Thoracic aorta (tissue), 2 donors: Measurements from ENCODE around the gene RPS29. TPM values are rescaled to one million over a fixed set of nuclear protein-coding genes. Genes with fewer than 3 reads are reported as not detected.
"Not testable (repeated sequence)": the region's sequence is repeated elsewhere in the genome, so short reads cannot be mapped to it uniquely, and the experiment has no call there.

Experiments
- ATAC-seq: fragments of 150-250 bp; one replicate; pipeline ENCODE4 v1.8.0; 2017; ENCODE audit warnings: low read depth; ENCODE audit not compliant: insufficient number of reproducible peaks, low FRiP score
- DNase-seq: peaks from one replicate; pipeline ENCODE4 v3.0.0-alpha.2; 2020; ENCODE audit warnings: low spot score
- H3K27ac ChIP-seq, 2 donors: fragments of 200-600 bp; sonication (generic); 1 replicate in 1 of 2; 2 replicates in 1 of 2; pipeline ENCODE4 v1.5.1; 2016; ENCODE audit warnings: mild to moderate bottlenecking in 2 of 2, moderate library complexity in 2 of 2
- H3K27me3 ChIP-seq: fragments of 200-600 bp; sonication (generic); replicated peaks from 2 replicates; pipeline ENCODE4 v1.6.0; 2016; ENCODE audit warnings: mild to moderate bottlenecking; ENCODE audit not compliant: insufficient read depth
- H3K36me3 ChIP-seq: fragments of 200-600 bp; sonication (generic); one replicate; pipeline ENCODE4 v1.5.1; 2016
- H3K4me1 ChIP-seq, 2 donors: fragments of 200-600 bp; sonication (generic); 1 replicate in 1 of 2; 2 replicates in 1 of 2; pipeline versions ENCODE4 v1.5.1 to v1.6.0; 2016; ENCODE audit warnings: low read depth in 2 of 2, mild to moderate bottlenecking in 1 of 2; ENCODE audit not compliant: control insufficient read depth in 1 of 2
- H3K4me3 ChIP-seq: fragments of 200-600 bp; sonication (generic); 2 replicates; pipeline ENCODE4 v1.5.1; 2016; ENCODE audit warnings: mild to moderate bottlenecking
- H3K9me3 ChIP-seq: fragments of 200-600 bp; sonication (generic); 2 replicates; pipeline ENCODE4 v1.5.1; 2016
- total RNA-seq, 2 donors: library from RNA; depleted of rRNA; stranded (reverse); fragments of >200 nt; gene quantifications; one replicate each; pipeline versions ENCODE4 v1.1.0 to v1.2.3, GENCODE V29; 2016
- TF ChIP-seq, protein P1 (sequence below): fragments of 200-600 bp; sonication (generic); IDR thresholded peaks from one replicate; pipeline ENCODE4 v1.5.1; 2019; ENCODE audit warnings: antibody characterized with exemption

RPS29 gene
- total RNA-seq, 2 donors from 2014 or later: 2,433 to 4,116 TPM

DNA sequence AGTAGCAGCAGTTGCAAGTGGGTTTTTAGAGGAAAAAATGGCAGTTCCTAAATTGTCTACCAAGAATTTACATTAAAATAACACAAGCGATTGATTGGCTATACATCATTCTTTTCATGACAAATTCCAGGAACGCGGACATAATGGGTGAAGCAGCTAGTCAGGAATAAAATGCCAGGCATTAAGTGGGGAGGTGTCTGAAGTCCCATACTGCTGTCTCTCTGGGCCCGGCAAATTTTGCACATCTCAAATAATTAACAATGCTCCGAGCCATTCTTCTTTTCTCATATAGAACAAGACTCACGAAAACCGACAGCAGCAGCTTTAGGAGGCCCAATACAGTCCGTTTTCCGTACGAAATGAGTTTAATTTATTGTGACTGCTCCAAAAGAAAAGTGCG lies 33.5 kb upstream of the RPS29 start:
- Histone ChIP-seq H3K4me3 (peak overlapping the region; percentile 95), H3K27ac (peak overlapping the region; percentile 96 to 98), H3K27me3 (no peaks in the 10 kb centered on the region), H3K9me3 (no peaks in the 10 kb centered on the region), H3K4me1 (peaks cover 31 to 50% of the 10 kb centered on the region in 2 donors), H3K36me3 (peaks cover 4% of the 10 kb centered on the region)
- DNase-seq (no peak), ATAC-seq (no peak)
- TF ChIP-seq, protein P1, sequence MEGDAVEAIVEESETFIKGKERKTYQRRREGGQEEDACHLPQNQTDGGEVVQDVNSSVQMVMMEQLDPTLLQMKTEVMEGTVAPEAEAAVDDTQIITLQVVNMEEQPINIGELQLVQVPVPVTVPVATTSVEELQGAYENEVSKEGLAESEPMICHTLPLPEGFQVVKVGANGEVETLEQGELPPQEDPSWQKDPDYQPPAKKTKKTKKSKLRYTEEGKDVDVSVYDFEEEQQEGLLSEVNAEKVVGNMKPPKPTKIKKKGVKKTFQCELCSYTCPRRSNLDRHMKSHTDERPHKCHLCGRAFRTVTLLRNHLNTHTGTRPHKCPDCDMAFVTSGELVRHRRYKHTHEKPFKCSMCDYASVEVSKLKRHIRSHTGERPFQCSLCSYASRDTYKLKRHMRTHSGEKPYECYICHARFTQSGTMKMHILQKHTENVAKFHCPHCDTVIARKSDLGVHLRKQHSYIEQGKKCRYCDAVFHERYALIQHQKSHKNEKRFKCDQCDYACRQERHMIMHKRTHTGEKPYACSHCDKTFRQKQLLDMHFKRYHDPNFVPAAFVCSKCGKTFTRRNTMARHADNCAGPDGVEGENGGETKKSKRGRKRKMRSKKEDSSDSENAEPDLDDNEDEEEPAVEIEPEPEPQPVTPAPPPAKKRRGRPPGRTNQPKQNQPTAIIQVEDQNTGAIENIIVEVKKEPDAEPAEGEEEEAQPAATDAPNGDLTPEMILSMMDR: no peak

DNA sequence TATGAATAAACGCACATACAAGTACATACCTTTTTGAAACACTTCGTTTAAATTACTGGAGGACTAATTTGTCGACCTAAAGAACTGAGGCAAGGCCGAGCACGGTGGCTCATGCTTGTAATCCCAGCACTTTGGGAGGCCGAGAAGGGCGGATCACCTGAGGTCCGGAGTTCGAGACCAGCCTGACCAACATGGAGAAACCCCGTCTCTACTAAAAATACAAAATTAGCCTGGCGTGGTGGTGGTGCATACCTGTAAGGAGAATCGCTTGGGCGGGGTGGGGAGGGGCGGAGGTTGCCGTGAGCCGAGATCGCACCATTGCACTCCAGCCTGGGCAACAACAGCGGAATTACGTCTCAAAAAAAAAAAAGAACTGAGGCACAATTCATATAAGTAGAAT lies 33.1 kb upstream of the RPS29 start:
- not testable (repeated sequence) for H3K36me3 ChIP-seq, H3K9me3 ChIP-seq, H3K27me3 ChIP-seq, DNase-seq, ATAC-seq
- peaks cover 31 to 48% of the 10 kb centered on the region in 2 donors for H3K4me1 ChIP-seq
- peak overlapping the region; percentile 95 for H3K4me3 ChIP-seq
- H3K27ac ChIP-seq: peak overlapping the region in 1 of 2 donors; percentile 98

DNA sequence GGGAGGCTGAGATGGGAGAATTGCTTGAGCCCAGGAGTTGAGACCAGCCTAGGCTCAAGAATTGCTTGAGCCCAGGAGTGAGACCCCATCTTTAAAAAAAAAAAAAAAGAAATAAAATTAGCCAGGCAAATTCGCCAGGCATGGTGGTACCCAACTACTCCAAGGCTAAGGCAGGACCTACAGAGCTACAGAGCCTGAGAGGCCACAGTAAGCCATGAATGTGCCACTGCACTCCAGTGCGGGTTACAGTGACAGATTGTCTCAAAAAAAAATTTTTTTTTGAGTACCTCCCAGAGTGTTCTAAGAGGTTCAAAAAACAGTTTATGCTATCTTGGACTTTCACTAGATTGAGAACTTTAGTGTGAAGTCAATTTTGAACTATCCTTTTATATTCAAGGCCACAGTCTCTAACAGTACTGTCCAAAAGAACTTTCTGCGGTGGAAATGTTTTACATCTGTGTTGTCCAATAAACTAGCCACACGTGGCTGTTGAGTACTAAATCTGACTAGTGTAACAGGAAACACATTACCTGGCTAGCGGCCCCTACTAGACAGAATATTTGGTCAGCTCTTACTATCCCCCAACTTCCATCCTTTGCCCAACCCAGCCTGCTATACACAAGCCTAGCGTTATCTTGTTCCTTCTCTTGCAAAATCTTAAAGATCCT lies 31.8 kb upstream of the RPS29 start:
- H3K27me3 ChIP-seq: no peaks in the 10 kb centered on the region
- peaks cover 4% of the 10 kb centered on the region for H3K36me3 ChIP-seq
- H3K4me1 ChIP-seq: peaks cover 20 to 35% of the 10 kb centered on the region in 2 donors
- H3K27ac ChIP-seq: no peak overlapping the region
- ATAC-seq: no peak
- H3K4me3 ChIP-seq: no peak overlapping the region
- no peaks in the 10 kb centered on the region for H3K9me3 ChIP-seq
- TF ChIP-seq, protein P1: no peak
- DNase-seq: no peak

DNA sequence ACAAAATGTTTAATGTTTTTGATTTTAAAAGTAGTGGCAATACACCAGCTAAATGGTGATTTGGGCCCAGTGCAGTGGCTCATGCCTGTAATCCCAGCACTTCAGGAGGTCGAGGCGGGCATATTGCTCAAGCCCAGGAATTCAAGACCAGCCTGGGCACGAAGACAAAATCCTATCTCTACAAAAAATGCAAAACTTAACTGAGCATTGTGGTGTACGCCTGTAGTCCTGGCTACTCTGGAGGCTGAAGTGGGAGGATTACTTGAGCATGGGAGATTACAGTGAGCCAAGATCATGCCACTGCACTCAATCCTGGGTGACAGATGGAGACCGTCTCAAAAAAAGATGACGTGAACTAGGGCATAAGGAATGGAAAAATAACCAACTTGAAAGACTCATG lies 29.6 kb upstream of the RPS29 start:
- Histone ChIP-seq H3K4me1 (peaks cover 6 to 17% of the 10 kb centered on the region in 2 donors), H3K4me3 (no peak overlapping the region), H3K27ac (no peak overlapping the region), H3K9me3 (no peaks in the 10 kb centered on the region), H3K36me3 (peaks cover 4% of the 10 kb centered on the region), H3K27me3 (no peaks in the 10 kb centered on the region)
- TF ChIP-seq, protein P1: no peak
- DNase-seq: no peak
- ATAC-seq: no peak

DNA sequence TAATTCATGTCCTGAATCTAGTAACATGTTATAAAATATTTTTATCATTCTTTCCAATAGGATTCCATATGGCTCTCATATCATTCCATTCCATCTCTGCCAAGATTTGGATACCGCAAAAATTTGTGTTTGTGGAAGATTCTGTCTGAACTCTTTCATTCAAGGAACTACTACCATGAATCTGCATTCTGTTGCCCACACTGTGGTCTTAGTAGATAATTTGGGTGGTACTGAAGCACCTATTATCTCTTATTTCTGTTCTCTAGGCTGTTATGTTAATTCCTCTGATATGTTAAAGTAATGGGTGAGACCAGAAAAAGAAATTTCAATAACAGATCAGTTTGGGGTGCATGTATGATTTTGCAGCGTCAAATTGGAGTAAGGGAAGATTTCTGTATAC lies 28.0 kb upstream of the RPS29 start:
- Histone ChIP-seq H3K4me1 (peaks cover 4 to 11% of the 10 kb centered on the region in 2 donors), H3K36me3 (peaks cover 4% of the 10 kb centered on the region), H3K9me3 (no peaks in the 10 kb centered on the region), H3K27ac (no peak overlapping the region), H3K27me3 (no peaks in the 10 kb centered on the region), H3K4me3 (no peak overlapping the region)
- TF ChIP-seq, protein P1: no peak
- no peak for ATAC-seq
- DNase-seq: no peak

DNA sequence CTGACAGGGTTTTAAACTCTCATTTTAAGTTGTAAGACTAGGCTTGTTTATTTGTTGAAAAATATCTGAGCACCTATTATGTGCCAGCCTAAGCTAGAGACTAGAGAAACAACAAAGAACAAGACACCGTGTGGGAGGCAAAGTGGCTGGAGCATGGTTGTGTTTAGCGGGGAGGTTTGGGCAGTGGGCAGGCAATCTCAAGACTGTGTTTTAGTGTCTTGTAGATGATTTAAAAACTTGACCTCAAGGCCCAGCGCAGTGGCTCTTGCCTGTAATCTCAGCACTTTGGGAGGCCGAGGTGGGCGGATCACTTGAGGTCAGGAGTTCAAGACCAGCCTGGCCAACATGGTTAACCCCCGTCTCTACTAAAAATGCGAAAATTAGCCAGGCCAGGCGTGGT lies 26.5 kb upstream of the RPS29 start:
- no peaks in the 10 kb centered on the region for H3K36me3 ChIP-seq
- ATAC-seq: no peak
- H3K4me3 ChIP-seq: no peak overlapping the region
- H3K27ac ChIP-seq: no peak overlapping the region
- H3K27me3 ChIP-seq: no peaks in the 10 kb centered on the region
- TF ChIP-seq, protein P1: no peak
- DNase-seq: no peak
- no peaks in the 10 kb centered on the region for H3K9me3 ChIP-seq
- H3K4me1 ChIP-seq: no peaks in the 10 kb centered on the region
